GM18870 (cell line): ENCODE data around the gene STIM2.
"Not testable (repeated sequence)": the region's sequence is repeated elsewhere in the genome, so short reads cannot be mapped to it uniquely, and the experiment has no call there.

Experiments
- ATAC-seq: cut with Tn5 transposase; IDR thresholded peaks from one replicate; pipeline ENCODE4 v1.9.1; 2021; ENCODE audit warnings: moderate library complexity; ENCODE audit not compliant: unreplicated experiment

STIM2 gene

DNA sequence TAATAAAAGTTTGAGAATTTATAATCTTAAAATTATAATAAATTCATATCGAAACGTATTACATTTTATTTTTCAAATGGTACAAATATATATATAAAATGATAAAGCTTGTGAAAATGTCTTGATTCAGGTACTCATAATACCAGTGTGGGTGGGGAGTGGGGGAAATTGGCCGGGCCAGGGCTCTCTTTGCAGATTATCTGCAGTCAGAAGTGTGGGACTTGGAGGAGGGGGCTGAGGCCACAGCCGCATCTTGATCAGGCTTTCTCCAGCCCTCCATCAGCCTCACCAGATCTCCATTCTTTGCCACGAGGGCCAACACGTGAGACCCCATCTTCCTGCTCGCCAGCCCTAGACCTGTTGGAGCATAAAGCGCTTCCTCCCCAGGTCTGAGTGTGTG lies 86.7 kb downstream of the STIM2 start:
- no peak for ATAC-seq

DNA sequence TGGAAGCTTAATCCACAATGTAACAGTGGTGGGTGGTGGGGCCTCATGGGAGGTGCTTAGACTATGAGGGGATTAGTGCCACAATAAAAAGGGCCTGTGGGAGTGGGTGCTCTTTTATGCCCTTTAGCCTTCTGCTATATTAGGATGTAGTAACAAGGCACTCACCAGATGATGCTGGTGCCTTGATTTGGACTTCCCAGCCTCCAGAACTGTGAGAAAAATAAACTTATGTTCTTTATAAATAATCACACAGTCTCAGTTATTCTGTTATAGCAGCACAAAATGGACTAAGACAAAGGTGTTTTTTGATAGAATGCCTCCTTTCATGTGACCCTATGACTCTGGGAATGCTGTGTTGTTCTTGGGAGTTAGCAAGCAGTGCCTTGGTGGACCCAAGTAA lies 89.8 kb downstream of the STIM2 start:
- no peak for ATAC-seq

DNA sequence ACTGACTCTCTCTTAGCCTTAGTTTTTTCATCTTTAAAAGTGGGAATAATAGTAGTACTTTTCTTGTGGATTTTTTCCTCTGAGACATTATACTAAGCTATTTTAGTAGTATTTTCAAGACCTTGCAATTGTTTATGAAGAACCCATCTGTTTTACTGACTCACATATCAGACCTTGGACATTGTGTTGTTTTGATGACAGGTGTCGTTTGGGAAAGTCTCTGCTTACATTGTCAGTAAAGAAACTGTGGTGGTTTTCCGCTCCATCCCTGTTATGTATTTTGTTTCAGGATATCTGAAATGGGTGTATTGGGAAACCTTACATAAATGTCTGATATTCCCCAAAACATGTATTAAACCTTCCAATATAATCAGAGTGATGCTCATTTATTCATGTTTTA lies 92.2 kb downstream of the STIM2 start:
- no peak for ATAC-seq

GRCh38 chr4:26953366-26953765 lies 92.7 kb downstream of the STIM2 start:
- ATAC-seq: no peak

GRCh38 chr4:26953770-26954423 lies 93.3 kb downstream of the STIM2 start:
- ATAC-seq: no peak

- ATAC-seq: no peak
These were observed 94.6 kb downstream of the STIM2 start for GRCh38 chr4:26955241-26955640.

GRCh38 chr4:26958925-26959653 lies 98.4 kb downstream of the STIM2 start:
- ATAC-seq: no peak

DNA sequence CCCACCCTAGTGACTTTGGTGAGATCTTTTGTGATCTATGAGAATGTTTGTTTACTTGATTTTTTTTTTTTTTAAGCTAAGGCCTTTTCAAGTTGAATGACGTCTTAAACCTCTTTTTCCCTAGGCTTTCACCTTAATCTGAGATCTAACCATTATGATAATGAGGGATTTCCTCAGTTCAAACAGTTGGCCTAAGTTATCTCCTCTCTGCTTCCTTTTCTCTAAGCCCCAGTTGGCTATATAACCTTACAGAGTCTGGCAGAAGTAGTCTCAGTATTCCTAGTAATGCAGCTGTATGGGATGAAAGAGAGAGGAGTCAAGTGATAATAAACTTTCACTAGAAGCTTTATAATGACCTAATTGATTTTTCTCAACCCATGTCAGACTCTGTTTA lies 99.0 kb downstream of the STIM2 start:
- ATAC-seq: no peak

- ATAC-seq: no peak
These were observed 102.1 kb downstream of the STIM2 start for GRCh38 chr4:26962720-26963119.

DNA sequence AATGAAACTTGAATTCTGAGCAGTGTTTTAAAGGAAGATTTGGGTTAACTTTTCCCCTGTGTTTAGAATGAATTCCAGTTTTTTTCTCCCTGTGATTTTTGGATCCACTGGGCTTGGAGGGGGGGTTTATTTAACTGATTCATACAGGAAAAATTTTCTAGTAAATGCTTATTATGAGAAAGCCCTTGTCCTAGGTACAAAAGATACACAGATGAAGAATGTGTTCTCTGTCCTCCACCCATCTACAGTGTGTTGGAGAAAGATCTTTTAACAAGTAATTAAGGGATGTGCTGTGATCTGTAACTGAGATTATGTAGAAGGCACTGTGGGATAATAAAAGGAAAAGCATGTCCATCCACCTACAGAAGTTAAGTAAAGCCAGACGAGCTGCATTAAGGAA lies 103.9 kb downstream of the STIM2 start:
- no peak for ATAC-seq

GRCh38 chr4:26964994-26965393 lies 104.4 kb downstream of the STIM2 start:
- no peak for ATAC-seq

GRCh38 chr4:26975464-26976181 lies 115.0 kb downstream of the STIM2 start:
- not testable (repeated sequence) for ATAC-seq

- no peak for ATAC-seq
These were observed 117.9 kb downstream of the STIM2 start for GRCh38 chr4:26978387-26979053.

GRCh38 chr4:26984896-26985295 lies 124.3 kb downstream of the STIM2 start:
- ATAC-seq: no peak

- ATAC-seq: peak; percentile 96
These were observed 125.2 kb downstream of the STIM2 start for GRCh38 chr4:26985873-26986272.

DNA sequence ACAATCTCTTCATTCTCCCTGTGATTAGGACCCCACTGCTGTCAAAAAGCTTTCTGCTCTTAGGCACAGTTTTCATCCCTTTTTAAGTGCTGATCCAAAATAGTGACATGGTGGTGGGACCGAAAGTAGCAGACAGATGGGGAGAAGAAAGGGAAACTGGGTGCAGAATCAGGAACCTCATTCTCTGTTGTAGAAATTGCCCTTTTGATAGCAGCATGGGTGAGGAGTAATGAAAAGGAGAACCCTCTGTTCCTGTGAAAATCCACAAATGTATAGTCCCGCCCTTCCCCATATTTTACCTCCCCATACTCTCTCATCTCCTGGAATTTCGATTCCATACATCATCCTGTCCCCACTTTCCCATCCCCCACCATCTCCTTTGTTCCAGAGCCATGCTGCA lies 126.5 kb downstream of the STIM2 start:
- ATAC-seq: no peak

DNA sequence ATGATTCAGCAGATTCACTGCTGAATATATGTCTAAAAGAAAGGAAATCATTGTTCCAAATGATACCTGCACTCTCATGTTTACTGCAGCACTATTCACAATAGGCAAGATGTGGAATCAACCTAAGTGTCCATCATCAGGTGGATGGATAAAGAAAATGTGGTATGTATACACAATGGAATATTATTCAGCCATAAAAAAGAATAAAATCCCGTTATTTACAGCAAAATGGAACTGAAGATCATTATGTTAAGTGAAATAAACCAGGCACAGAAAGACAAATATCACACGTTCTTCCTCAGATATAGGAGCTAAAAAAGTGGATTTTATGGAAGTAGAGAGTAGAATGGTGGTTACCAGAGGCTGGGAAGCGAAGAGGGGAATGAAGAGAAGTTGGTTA lies 130.4 kb downstream of the STIM2 start:
- ATAC-seq: no peak

- peak; percentile 95 for ATAC-seq
These were observed 132.2 kb downstream of the STIM2 start for GRCh38 chr4:26992657-26993361.

DNA sequence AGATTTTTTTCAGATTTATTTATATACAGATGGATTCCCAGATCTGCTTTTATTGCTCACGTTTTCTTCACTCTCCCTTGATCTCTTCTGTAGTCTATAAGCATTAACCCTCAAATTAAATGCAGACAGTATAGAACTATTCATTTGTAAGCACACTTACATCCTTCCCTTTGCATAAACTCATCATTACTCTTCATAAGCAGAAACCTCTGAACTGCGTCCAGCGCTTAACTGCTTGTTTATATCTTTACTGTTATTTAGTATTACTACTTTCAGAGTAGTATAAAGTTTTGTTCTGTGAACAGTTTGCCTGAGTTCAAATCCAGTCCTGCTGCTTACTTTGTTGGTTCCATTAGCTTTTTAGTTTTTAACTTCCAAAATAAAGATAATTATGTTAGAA lies 132.9 kb downstream of the STIM2 start:
- ATAC-seq: no peak

DNA sequence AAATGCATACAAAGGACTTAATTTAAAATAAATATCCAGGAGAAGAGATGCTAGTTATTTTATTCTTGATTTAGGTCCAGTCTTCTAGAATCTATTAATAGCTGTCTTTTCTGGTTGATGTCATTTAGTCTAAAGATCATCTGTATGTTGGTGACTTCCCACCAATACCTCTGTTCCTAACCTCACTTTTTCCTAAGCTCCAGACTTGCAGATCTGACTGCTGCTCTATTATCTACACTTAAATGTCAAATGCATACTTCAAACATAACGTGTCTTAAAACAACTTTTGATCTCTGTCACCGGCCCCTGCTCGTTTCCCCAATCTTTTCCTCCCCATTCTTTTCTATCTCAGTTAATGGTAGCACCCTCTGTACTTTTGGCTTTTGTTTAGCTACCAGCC lies 133.3 kb downstream of the STIM2 start:
- no peak for ATAC-seq

GRCh38 chr4:26995316-26995715 lies 134.7 kb downstream of the STIM2 start:
- ATAC-seq: no peak
